ENCODE measurements around the gene STK38. TPM values are rescaled to one million over a fixed set of nuclear protein-coding genes. Genes with fewer than 3 reads are reported as not detected.

STK38 gene
- total RNA-seq, 1 experiment from 2014 or later, result 13.3 TPM

DNA sequence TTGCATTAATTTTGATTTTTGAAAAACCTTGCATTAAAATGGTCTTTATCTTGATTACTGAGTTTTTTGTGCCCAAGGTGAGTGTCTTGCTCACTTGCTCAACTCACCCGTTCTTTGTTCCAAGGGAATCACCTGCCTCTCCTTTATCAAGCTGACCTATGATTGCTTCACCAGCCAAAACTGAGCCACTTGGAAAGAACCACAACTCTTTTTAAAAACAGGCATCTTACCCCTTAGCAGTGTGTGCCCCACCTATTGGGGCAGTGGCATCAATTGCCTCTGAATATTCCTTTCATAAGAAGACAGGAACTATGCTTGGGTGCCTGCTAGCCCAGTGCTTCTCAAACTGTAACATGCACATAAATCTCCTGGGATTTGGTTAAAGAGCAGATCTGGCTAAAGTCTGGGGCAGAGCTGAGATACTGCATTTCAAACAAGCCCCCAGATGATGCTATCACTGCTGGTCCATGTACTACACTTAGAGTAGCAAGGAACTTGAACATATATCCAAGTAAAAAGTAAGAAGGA, 3.3 kb upstream of the STK38 start:
- no peak for ATAC-seq
- ChIA-PET POLR2A (no interaction called here), CTCF (interaction anchor here (0.6 to 1.2 kb wide), 2 partner anchors 122 to 1155 kb away, joined by 3 read pairs; no protein-coding TSS in a partner anchor)
- no peaks in the 10 kb centered on the region for H3K36me3 Mint-ChIP-seq
- H3K27me3 Mint-ChIP-seq (ENCODE audit: low read depth), result no peaks in the 10 kb centered on the region; the same call in 1 of the 2 replicates
- TF ChIP-seq, protein P1, sequence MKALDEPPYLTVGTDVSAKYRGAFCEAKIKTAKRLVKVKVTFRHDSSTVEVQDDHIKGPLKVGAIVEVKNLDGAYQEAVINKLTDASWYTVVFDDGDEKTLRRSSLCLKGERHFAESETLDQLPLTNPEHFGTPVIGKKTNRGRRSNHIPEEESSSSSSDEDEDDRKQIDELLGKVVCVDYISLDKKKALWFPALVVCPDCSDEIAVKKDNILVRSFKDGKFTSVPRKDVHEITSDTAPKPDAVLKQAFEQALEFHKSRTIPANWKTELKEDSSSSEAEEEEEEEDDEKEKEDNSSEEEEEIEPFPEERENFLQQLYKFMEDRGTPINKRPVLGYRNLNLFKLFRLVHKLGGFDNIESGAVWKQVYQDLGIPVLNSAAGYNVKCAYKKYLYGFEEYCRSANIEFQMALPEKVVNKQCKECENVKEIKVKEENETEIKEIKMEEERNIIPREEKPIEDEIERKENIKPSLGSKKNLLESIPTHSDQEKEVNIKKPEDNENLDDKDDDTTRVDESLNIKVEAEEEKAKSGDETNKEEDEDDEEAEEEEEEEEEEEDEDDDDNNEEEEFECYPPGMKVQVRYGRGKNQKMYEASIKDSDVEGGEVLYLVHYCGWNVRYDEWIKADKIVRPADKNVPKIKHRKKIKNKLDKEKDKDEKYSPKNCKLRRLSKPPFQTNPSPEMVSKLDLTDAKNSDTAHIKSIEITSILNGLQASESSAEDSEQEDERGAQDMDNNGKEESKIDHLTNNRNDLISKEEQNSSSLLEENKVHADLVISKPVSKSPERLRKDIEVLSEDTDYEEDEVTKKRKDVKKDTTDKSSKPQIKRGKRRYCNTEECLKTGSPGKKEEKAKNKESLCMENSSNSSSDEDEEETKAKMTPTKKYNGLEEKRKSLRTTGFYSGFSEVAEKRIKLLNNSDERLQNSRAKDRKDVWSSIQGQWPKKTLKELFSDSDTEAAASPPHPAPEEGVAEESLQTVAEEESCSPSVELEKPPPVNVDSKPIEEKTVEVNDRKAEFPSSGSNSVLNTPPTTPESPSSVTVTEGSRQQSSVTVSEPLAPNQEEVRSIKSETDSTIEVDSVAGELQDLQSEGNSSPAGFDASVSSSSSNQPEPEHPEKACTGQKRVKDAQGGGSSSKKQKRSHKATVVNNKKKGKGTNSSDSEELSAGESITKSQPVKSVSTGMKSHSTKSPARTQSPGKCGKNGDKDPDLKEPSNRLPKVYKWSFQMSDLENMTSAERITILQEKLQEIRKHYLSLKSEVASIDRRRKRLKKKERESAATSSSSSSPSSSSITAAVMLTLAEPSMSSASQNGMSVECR (CRISPR knock-in tag; IDR thresholded peaks at IDR 0.05; ENCODE audit: borderline replicate concordance), result no peak
- TF ChIP-seq NR3C1 (CRISPR knock-in tag; conservative IDR thresholded peaks at IDR 0.05; ENCODE audit: low read depth), result no peak
- no peak for TF ChIP-seq CREM (CRISPR knock-in tag; IDR thresholded peaks at IDR 0.05)
- no peak for TF ChIP-seq ZNF416 (CRISPR knock-in tag; IDR thresholded peaks at IDR 0.05)
- no peak for TF ChIP-seq ZNF671 (CRISPR knock-in tag; IDR thresholded peaks at IDR 0.05)
- TF ChIP-seq ZNF425 (CRISPR knock-in tag; conservative IDR thresholded peaks at IDR 0.05), result no peak
- TF ChIP-seq JUN (CRISPR knock-in tag; IDR thresholded peaks at IDR 0.05), result no peak
- TF ChIP-seq, protein P2, sequence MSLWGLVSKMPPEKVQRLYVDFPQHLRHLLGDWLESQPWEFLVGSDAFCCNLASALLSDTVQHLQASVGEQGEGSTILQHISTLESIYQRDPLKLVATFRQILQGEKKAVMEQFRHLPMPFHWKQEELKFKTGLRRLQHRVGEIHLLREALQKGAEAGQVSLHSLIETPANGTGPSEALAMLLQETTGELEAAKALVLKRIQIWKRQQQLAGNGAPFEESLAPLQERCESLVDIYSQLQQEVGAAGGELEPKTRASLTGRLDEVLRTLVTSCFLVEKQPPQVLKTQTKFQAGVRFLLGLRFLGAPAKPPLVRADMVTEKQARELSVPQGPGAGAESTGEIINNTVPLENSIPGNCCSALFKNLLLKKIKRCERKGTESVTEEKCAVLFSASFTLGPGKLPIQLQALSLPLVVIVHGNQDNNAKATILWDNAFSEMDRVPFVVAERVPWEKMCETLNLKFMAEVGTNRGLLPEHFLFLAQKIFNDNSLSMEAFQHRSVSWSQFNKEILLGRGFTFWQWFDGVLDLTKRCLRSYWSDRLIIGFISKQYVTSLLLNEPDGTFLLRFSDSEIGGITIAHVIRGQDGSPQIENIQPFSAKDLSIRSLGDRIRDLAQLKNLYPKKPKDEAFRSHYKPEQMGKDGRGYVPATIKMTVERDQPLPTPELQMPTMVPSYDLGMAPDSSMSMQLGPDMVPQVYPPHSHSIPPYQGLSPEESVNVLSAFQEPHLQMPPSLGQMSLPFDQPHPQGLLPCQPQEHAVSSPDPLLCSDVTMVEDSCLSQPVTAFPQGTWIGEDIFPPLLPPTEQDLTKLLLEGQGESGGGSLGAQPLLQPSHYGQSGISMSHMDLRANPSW (CRISPR knock-in tag; conservative IDR thresholded peaks at IDR 0.05; ENCODE audit: low read depth), result no peak
- no peak for TF ChIP-seq IRF2 (CRISPR knock-in tag; IDR thresholded peaks at IDR 0.05; ENCODE audit: borderline replicate concordance, low read depth)
- no peak for TF ChIP-seq FOXP4 (CRISPR knock-in tag; IDR thresholded peaks at IDR 0.05)
- TF ChIP-seq HMGA2 (CRISPR knock-in tag; IDR thresholded peaks at IDR 0.05), result no peak
- TF ChIP-seq, protein P3, sequence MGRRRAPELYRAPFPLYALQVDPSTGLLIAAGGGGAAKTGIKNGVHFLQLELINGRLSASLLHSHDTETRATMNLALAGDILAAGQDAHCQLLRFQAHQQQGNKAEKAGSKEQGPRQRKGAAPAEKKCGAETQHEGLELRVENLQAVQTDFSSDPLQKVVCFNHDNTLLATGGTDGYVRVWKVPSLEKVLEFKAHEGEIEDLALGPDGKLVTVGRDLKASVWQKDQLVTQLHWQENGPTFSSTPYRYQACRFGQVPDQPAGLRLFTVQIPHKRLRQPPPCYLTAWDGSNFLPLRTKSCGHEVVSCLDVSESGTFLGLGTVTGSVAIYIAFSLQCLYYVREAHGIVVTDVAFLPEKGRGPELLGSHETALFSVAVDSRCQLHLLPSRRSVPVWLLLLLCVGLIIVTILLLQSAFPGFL (CRISPR knock-in tag; IDR thresholded peaks at IDR 0.05; ENCODE audit: borderline replicate concordance), result no peak
- TF ChIP-seq, protein P4, sequence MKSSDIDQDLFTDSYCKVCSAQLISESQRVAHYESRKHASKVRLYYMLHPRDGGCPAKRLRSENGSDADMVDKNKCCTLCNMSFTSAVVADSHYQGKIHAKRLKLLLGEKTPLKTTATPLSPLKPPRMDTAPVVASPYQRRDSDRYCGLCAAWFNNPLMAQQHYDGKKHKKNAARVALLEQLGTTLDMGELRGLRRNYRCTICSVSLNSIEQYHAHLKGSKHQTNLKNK (CRISPR knock-in tag; IDR thresholded peaks at IDR 0.05), result no peak
- no peak for TF ChIP-seq NR1H2 (CRISPR knock-in tag; IDR thresholded peaks at IDR 0.05)
- TF ChIP-seq NR2C2 (CRISPR knock-in tag; IDR thresholded peaks at IDR 0.05), result no peak
- TF ChIP-seq, protein P5, sequence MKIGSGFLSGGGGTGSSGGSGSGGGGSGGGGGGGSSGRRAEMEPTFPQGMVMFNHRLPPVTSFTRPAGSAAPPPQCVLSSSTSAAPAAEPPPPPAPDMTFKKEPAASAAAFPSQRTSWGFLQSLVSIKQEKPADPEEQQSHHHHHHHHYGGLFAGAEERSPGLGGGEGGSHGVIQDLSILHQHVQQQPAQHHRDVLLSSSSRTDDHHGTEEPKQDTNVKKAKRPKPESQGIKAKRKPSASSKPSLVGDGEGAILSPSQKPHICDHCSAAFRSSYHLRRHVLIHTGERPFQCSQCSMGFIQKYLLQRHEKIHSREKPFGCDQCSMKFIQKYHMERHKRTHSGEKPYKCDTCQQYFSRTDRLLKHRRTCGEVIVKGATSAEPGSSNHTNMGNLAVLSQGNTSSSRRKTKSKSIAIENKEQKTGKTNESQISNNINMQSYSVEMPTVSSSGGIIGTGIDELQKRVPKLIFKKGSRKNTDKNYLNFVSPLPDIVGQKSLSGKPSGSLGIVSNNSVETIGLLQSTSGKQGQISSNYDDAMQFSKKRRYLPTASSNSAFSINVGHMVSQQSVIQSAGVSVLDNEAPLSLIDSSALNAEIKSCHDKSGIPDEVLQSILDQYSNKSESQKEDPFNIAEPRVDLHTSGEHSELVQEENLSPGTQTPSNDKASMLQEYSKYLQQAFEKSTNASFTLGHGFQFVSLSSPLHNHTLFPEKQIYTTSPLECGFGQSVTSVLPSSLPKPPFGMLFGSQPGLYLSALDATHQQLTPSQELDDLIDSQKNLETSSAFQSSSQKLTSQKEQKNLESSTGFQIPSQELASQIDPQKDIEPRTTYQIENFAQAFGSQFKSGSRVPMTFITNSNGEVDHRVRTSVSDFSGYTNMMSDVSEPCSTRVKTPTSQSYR (CRISPR knock-in tag; IDR thresholded peaks at IDR 0.05), result no peak
- TF ChIP-seq ZNF317 (CRISPR knock-in tag; IDR thresholded peaks at IDR 0.05; ENCODE audit: borderline replicate concordance, low read depth), result no peak
- no peak for TF ChIP-seq GABPB1 (CRISPR knock-in tag; IDR thresholded peaks at IDR 0.05)
- TF ChIP-seq, protein P6, sequence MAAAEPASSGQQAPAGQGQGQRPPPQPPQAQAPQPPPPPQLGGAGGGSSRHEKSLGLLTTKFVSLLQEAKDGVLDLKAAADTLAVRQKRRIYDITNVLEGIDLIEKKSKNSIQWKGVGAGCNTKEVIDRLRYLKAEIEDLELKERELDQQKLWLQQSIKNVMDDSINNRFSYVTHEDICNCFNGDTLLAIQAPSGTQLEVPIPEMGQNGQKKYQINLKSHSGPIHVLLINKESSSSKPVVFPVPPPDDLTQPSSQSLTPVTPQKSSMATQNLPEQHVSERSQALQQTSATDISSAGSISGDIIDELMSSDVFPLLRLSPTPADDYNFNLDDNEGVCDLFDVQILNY (CRISPR knock-in tag; IDR thresholded peaks at IDR 0.05), result no peak
- DNase-seq (ENCODE audit: low spot score), result no peak
- H3K9me3 Mint-ChIP-seq, result no peaks in the 10 kb centered on the region
- H3K4me1 Mint-ChIP-seq, result peaks cover 17% of the 10 kb centered on the region
- H3K27ac Mint-ChIP-seq, result no peak overlapping the region
- no peak overlapping the region for H3K4me3 Mint-ChIP-seq
